Fibroblast of pulmonary artery (primary cell): ENCODE data around the gene PRKACB.

Experiments used
- DNase-seq: peaks from one replicate; pipeline ENCODE4 v3.0.0-alpha.2; 2010; ENCODE audit warnings: low read depth
- H3K4me3 ChIP-seq: replicated peaks from 2 replicates; pipeline ENCODE4 v1.5.1; 2011; ENCODE audit warnings: low read depth, mild to moderate bottlenecking, control low read depth, low read length, moderate library complexity
- TF ChIP-seq, protein P1 (sequence below): IDR thresholded peaks from 2 replicates; pipeline ENCODE4 v1.5.1; 2011; ENCODE audit warnings: mild to moderate bottlenecking, control low read depth, low read length, inconsistent platforms; ENCODE audit errors: missing control alignments

Gene PRKACB

DNA sequence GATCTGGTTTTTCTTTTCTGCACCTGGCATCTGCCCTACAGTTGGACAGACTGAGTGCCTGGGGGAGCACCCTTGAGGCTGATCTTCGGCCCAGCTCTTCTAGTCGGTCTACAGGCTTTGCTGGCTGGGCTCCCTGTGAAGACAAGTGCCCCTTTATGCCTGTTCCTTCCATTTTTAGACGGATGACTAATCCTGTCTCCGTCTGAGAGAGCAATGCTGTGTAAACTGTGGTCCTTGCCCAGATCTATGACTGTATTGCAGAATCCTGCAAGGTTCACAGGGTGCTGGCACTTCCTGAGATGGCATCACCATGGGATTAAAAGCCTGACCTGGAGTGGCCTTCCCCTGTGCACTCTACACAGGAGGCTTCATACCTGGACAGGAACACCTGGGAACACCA is 109.8 kb downstream of the PRKACB start:
- peak; percentile 86 for DNase-seq
- no peak overlapping the region for H3K4me3 ChIP-seq
- TF ChIP-seq, protein P1, sequence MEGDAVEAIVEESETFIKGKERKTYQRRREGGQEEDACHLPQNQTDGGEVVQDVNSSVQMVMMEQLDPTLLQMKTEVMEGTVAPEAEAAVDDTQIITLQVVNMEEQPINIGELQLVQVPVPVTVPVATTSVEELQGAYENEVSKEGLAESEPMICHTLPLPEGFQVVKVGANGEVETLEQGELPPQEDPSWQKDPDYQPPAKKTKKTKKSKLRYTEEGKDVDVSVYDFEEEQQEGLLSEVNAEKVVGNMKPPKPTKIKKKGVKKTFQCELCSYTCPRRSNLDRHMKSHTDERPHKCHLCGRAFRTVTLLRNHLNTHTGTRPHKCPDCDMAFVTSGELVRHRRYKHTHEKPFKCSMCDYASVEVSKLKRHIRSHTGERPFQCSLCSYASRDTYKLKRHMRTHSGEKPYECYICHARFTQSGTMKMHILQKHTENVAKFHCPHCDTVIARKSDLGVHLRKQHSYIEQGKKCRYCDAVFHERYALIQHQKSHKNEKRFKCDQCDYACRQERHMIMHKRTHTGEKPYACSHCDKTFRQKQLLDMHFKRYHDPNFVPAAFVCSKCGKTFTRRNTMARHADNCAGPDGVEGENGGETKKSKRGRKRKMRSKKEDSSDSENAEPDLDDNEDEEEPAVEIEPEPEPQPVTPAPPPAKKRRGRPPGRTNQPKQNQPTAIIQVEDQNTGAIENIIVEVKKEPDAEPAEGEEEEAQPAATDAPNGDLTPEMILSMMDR = no peak

- DNase-seq = no peak
- TF ChIP-seq, protein P1 = no peak
- H3K4me3 ChIP-seq = no peak overlapping the region
These were observed 110.7 kb downstream of the PRKACB start for GRCh38 chr1:84254703-84255238.

DNA sequence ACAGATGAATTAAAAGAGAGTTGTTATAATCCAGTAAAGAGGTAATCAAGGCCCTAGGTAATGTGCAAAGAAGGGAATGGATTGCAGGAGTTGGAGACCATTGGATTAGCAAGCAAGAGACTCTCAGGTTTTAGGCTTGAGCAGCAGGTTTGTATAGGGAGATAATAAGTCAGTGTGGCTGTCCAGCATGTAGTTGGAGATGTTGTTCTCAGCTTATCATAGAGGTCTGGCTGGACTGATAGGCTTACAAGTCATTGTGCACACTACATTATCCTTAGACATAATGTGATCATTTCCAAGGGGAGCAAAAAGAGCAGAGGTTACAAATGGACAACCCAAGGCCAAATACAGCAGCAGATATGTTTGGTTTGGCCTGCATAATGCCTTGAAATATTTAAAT is 111.5 kb downstream of the PRKACB start:
- H3K4me3 ChIP-seq = no peak overlapping the region
- TF ChIP-seq, protein P1 = no peak
- no peak for DNase-seq

GRCh38 chr1:84257617-84258016 is 113.5 kb downstream of the PRKACB start:
- no peak overlapping the region for H3K4me3 ChIP-seq
- no peak for DNase-seq
- TF ChIP-seq, protein P1 = no peak

- no peak overlapping the region for H3K4me3 ChIP-seq
- no peak for DNase-seq
- TF ChIP-seq, protein P1 = no peak
These were observed 115.3 kb downstream of the PRKACB start for GRCh38 chr1:84259376-84259775.

DNA sequence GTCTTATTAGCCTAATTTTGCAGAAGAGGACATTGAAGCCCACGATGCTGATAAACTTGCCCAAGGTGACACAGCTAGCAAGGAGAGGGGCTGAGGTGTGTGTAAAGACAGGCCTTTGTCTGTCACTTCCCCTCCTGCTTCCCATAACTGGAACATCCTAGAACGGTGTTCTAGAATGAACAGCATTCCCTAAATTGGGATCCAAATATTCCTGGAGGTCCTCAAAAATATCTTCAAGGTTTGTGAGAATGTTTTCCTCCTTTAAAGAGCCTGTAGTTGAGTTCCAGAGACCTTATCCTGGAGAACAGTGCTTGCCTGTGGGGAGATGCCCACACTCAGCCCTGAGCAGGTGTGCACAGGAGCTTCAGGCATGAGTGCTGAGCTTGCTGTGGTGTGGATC is 115.9 kb downstream of the PRKACB start:
- no peak for DNase-seq
- no peak overlapping the region for H3K4me3 ChIP-seq
- TF ChIP-seq, protein P1 = no peak

DNA sequence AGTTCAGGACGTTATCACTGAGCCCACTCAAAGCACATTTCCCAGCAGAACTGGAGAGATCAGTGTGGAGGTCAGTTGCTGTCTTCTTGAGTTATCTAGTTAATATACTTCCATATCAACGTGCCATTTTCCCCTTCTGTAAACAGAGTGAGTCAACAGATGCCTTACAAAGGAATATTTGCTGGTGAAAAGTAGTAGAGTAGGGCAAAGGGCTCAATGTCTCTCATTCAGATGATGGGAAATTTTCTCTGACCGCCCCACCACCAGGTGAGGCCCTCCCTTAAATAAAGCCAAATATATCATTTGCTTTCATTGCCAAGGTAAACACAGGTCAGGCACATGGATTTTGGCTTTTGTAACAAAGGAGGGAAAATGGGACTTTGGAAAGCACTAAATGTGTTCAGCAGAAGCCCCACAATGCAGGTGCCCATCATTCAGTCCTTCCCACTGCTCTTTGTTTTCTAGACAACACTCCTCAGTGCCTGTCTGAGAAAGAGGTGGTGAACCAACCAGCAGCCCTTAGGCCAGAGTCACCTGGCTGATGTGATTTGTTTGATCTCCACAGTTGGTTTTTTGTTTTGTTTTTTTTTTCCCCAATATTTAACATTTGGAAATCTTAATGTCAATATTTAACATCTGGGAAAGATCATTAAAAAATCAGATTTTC is 116.9 kb downstream of the PRKACB start:
- no peak overlapping the region for H3K4me3 ChIP-seq
- TF ChIP-seq, protein P1 = no peak
- DNase-seq = no peak
